ENCODE data around the gene PCYT2. TPM values are rescaled to one million over a fixed set of nuclear protein-coding genes. Genes with fewer than 3 reads are reported as not detected.

Gene PCYT2
- total and polyA plus RNA-seq, 9 of the 15 experiments (the other 6 are each of a cell fraction or from before 2014, with no cell fraction given): 0.92 to 134 (median 82.5) TPM

- TF ChIP-seq ESRRA (IDR thresholded peaks at IDR 0.05; ENCODE audit: borderline replicate concordance, low read depth) (no peak), ZNF785 (CRISPR knock-in tag; IDR thresholded peaks at IDR 0.05) (no peak), ZNF778 (CRISPR knock-in tag; IDR thresholded peaks at IDR 0.05) (no peak), TEAD4 (IDR thresholded peaks at IDR 0.05; ENCODE audit: low read length) (no peak), TEAD4 (CRISPR knock-in tag; IDR thresholded peaks at IDR 0.05; ENCODE audit: borderline replicate concordance) (no peak), FOXM1 (IDR thresholded peaks at IDR 0.05; ENCODE audit: low read depth) (no peak), FOXM1 (CRISPR knock-in tag; IDR thresholded peaks at IDR 0.05; ENCODE audit: low read depth) (no peak), ZFX (CRISPR knock-in tag; IDR thresholded peaks at IDR 0.05) (0 out of 2 replicates have a peak, but pooled peaks have one; percentile 24), KLF10 (CRISPR knock-in tag; IDR thresholded peaks at IDR 0.05) (peak; percentile 72; the same call in 1 of the 2 replicates), KDM1A (IDR thresholded peaks at IDR 0.05) (no peak), SAP30 (IDR thresholded peaks at IDR 0.05; ENCODE audit: borderline replicate concordance, insufficient read depth, low read depth, low read length, poor library complexity, severe bottlenecking) (no peak), MYC (IDR thresholded peaks at IDR 0.05; ENCODE audit: low read depth, low read length) (no peak; the same call in 1 of the 2 replicates), MYC (CRISPR knock-in tag; IDR thresholded peaks at IDR 0.05; ENCODE audit: borderline replicate concordance, low read depth) (0 out of 2 replicates have a peak, but pooled peaks have one; percentile 41), OTX1 (CRISPR knock-in tag; IDR thresholded peaks at IDR 0.05) (peak; percentile 6; the same call in 1 of the 2 replicates), PTRF (tag; IDR thresholded peaks at IDR 0.05) (no peak)
- TF ChIP-seq, protein P1, sequence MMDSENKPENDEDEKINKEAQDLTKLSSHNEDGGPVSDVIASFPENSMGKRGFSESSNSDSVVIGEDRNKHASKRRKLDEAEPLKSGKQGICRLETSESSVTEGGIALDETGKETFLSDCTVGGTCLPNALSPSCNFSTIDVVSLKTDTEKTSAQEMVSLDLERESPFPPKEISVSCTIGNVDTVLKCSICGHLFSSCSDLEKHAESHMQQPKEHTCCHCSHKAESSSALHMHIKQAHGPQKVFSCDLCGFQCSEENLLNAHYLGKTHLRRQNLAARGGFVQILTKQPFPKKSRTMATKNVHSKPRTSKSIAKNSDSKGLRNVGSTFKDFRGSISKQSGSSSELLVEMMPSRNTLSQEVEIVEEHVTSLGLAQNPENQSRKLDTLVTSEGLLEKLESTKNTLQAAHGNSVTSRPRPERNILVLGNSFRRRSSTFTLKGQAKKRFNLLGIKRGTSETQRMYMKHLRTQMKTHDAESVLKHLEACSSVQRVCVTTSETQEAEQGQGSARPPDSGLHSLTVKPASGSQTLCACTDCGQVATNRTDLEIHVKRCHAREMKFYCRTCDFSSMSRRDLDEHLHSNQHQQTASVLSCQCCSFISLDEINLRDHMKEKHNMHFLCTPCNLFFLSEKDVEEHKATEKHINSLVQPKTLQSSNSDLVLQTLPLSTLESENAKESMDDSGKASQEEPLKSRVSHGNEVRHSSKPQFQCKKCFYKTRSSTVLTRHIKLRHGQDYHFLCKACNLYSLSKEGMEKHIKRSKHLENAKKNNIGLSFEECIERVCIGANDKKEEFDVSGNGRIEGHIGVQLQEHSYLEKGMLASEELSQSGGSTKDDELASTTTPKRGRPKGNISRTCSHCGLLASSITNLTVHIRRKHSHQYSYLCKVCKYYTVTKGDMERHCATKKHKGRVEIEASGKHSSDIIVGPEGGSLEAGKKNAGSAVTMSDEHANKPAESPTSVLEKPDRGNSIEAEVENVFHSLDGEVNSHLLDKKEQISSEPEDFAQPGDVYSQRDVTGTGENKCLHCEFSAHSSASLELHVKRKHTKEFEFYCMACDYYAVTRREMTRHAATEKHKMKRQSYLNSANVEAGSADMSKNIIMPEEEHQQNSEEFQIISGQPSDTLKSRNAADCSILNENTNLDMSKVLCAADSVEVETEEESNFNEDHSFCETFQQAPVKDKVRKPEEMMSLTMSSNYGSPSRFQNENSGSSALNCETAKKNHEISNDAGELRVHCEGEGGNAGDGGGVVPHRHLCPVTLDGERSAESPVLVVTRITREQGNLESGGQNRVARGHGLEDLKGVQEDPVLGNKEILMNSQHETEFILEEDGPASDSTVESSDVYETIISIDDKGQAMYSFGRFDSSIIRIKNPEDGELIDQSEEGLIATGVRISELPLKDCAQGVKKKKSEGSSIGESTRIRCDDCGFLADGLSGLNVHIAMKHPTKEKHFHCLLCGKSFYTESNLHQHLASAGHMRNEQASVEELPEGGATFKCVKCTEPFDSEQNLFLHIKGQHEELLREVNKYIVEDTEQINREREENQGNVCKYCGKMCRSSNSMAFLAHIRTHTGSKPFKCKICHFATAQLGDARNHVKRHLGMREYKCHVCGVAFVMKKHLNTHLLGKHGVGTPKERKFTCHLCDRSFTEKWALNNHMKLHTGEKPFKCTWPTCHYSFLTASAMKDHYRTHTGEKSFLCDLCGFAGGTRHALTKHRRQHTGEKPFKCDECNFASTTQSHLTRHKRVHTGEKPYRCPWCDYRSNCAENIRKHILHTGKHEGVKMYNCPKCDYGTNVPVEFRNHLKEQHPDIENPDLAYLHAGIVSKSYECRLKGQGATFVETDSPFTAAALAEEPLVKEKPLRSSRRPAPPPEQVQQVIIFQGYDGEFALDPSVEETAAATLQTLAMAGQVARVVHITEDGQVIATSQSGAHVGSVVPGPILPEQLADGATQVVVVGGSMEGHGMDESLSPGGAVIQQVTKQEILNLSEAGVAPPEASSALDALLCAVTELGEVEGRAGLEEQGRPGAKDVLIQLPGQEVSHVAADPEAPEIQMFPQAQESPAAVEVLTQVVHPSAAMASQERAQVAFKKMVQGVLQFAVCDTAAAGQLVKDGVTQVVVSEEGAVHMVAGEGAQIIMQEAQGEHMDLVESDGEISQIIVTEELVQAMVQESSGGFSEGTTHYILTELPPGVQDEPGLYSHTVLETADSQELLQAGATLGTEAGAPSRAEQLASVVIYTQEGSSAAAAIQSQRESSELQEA (IDR thresholded peaks at IDR 0.05; ENCODE audit: low read depth): no peak
- TF ChIP-seq, protein P2, sequence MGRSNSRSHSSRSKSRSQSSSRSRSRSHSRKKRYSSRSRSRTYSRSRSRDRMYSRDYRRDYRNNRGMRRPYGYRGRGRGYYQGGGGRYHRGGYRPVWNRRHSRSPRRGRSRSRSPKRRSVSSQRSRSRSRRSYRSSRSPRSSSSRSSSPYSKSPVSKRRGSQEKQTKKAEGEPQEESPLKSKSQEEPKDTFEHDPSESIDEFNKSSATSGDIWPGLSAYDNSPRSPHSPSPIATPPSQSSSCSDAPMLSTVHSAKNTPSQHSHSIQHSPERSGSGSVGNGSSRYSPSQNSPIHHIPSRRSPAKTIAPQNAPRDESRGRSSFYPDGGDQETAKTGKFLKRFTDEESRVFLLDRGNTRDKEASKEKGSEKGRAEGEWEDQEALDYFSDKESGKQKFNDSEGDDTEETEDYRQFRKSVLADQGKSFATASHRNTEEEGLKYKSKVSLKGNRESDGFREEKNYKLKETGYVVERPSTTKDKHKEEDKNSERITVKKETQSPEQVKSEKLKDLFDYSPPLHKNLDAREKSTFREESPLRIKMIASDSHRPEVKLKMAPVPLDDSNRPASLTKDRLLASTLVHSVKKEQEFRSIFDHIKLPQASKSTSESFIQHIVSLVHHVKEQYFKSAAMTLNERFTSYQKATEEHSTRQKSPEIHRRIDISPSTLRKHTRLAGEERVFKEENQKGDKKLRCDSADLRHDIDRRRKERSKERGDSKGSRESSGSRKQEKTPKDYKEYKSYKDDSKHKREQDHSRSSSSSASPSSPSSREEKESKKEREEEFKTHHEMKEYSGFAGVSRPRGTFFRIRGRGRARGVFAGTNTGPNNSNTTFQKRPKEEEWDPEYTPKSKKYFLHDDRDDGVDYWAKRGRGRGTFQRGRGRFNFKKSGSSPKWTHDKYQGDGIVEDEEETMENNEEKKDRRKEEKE (IDR thresholded peaks at IDR 0.05; ENCODE audit: borderline replicate concordance in 1 of 2, control insufficient read depth in 1 of 2, low read depth in 2 of 2, low read length in 1 of 2): no peak
Observed at GRCh38 chr17:81867170-81867990, 43.8 kb downstream of the PCYT2 start (continued).
